HL-60 (cell line): ENCODE results near the gene DYRK1A.

Experiments used
- DNase-seq, 2 experiments: peaks; one replicate each; pipeline ENCODE4 v3.0.0-alpha.2; 2010 to 2020; ENCODE audit warnings: low read depth in 1 of 2, low spot score in 1 of 2
- H3K27ac ChIP-seq: fragments of 250-450 bp; sonication (Bioruptor Pico); replicated peaks from 2 replicates; pipeline ENCODE4 v1.5.1; 2020; ENCODE audit warnings: mild to moderate bottlenecking, moderate library complexity
- H3K27me3 ChIP-seq: fragments of 250-450 bp; sonication (Bioruptor Pico); 2 replicates; pipeline ENCODE4 v1.5.1; 2021; ENCODE audit warnings: mild to moderate bottlenecking, moderate library complexity; ENCODE audit not compliant: insufficient read depth, poor library complexity, severe bottlenecking
- H3K4me3 ChIP-seq: replicated peaks from 2 replicates; pipeline ENCODE4 v1.5.1; 2011; ENCODE audit warnings: mild to moderate bottlenecking, control low read depth, low read length; ENCODE audit not compliant: insufficient read depth
- CTCF ChIP-seq: IDR thresholded peaks from one replicate; pipeline ENCODE4 v1.5.1; 2011; ENCODE audit warnings: low read length, control low read depth, inconsistent platforms; ENCODE audit not compliant: insufficient read depth
- GABPA ChIP-seq: IDR thresholded peaks from 2 replicates; pipeline ENCODE4 v1.6.1; 2012; ENCODE audit warnings: low read depth
- POLR2AphosphoS5 ChIP-seq: IDR thresholded peaks from 2 replicates; pipeline ENCODE4 v1.6.1; 2012; ENCODE audit warnings: low read depth
- REST ChIP-seq: IDR thresholded peaks from 2 replicates; pipeline ENCODE4 v1.6.1; 2012; ENCODE audit warnings: low read depth; ENCODE audit not compliant: insufficient replicate concordance
- SPI1 ChIP-seq: IDR thresholded peaks from 2 replicates; pipeline ENCODE4 v1.6.1; 2012; ENCODE audit warnings: low read depth, mild to moderate bottlenecking, borderline replicate concordance

The DYRK1A gene

GRCh38 chr21:37489553-37489952 lies 123.0 kb downstream of the DYRK1A start:
- H3K27ac ChIP-seq: no peak overlapping the region
- no peak for DNase-seq
- no peaks in the 10 kb centered on the region for H3K27me3 ChIP-seq
- TF ChIP-seq REST: no peak
- TF ChIP-seq CTCF: no peak
- no peak for TF ChIP-seq SPI1
- TF ChIP-seq POLR2AphosphoS5: no peak
- TF ChIP-seq GABPA: no peak
- no peak overlapping the region for H3K4me3 ChIP-seq

- Histone ChIP-seq H3K27ac (no peak overlapping the region), H3K4me3 (no peak overlapping the region), H3K27me3 (no peaks in the 10 kb centered on the region)
- TF ChIP-seq SPI1 (no peak), REST (no peak), POLR2AphosphoS5 (no peak), GABPA (no peak), CTCF (no peak)
- no peak for DNase-seq
Measured at GRCh38 chr21:37490084-37490483, 123.5 kb downstream of the DYRK1A start.

GRCh38 chr21:37496972-37497371 lies 130.4 kb downstream of the DYRK1A start:
- H3K4me3 ChIP-seq: no peak overlapping the region

More at GRCh38 chr21:37496972-37497371, 130.4 kb downstream of the DYRK1A start:
- Histone ChIP-seq H3K27me3 (no peaks in the 10 kb centered on the region), H3K27ac (no peak overlapping the region)
- TF ChIP-seq POLR2AphosphoS5 (no peak), SPI1 (no peak), GABPA (no peak), CTCF (no peak), REST (no peak)
- DNase-seq: no peak
